Non-pigmented ciliary epithelial cell (primary cell): ENCODE measurements around the gene CBX2.

ENCODE experiments used
- DNase-seq: peaks from one replicate; pipeline ENCODE4 v3.0.0-alpha.2; 2010; ENCODE audit warnings: low read depth

CBX2 gene

DNA sequence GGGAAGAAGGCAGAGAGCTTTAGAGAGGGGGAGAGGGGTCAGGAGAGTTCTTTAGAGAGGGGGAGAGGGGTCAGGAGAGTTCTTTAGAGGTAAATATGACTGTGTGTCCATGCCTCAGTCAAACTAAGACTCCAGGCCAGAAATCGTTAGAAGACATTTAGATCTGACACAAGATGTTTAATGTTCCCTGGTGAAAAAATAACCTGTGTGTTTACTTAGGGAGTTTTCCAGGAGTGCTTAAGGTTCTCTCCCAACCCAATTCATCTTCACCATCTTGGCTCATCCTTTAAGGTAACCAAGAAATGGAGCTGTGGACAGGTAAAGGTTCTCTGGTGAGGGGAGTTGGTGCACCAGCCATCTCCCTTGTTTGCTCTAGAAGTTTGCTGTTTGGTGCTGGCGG lies 51.5 kb downstream of the CBX2 start:
- no peak for DNase-seq

DNA sequence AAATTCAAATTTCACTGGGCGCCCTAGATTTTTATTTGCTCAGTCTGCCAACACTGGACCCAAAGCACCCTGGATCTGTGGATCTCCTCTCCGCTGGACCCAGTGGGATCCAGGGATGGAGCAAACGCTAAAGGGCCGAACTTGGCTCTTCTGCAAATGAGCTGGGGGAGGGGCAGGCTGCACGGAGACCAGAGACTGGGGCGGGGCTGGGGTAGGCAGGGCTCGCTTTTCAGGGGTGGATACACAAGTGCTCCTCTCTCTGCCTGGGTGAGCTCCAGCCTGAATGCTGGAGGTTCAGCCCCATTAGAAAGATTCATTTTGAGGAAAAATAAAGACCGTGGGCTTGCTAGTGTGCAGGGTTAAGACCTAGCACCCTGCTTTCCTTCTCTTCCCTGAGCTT lies 52.4 kb downstream of the CBX2 start:
- no peak for DNase-seq

DNA sequence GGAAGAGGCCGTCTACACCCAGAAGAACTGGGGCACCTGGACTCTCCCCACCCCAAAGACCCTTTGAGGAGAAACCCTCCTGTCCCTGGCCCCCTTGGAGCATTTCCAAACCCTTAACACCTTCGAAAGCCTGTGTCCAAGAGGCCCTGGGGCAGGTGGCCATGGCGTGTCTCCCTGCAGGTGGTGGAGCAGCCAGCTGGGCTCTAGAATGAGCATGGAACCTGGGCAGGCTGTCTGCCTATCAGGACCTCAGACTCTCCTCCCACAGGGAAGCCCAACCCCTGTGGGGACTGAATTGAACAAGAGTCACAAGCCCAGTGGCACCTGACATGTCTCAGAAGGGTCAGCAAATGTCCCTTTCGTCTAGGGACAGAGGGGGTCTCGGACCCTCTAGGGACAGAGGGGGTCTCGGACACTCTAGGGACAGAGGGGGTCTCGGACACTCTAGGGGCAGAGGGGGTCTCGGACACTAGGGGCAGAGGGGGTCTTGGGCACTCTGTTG lies 52.9 kb downstream of the CBX2 start:
- DNase-seq, result no peak

DNA sequence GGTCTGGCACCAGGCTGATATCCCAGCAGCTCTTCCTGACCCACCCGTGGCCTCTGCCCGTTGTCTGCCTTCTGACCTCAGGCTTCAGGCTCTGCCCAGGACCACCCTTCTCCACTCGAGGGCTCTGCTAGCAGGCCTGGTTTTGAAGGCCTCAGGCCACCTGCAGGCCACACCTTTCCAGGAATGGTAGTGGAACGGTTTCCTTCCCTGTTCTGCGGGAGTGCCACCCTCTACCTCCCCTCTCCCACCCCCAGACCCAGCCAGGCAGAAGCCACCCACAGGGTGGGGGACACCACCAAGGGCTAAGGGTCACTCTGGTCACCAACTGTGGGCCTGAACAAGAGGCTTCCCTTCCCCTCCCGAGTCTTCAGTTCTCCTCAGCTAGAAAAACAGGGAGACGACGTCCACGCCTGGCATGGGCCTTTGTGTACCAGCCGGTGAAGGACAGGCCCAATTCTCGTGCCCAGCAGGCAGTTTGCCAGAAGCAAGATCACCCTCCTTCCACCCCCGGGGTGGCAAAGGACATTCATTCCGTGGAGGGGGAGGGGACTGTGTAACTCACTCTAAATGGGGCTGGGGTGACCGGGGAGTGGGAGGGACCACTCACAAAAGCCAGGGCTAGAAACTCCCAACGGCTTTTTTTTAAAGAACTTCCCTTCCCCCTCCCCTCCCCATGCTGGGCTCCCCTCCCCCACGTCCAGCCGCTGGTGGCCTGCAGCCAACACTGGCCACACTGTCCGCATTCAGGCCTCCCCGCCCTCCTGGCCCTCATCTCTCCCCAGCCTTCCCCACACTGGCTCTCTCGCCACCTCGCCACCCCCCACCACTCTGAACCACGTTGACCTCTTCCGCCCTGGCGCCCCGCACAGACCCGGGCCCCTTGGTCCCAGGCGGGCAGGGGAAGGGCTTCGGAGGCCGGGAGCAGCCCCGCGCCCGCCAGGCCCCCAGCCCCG lies 53.6 kb downstream of the CBX2 start:
- no peak for DNase-seq

DNA sequence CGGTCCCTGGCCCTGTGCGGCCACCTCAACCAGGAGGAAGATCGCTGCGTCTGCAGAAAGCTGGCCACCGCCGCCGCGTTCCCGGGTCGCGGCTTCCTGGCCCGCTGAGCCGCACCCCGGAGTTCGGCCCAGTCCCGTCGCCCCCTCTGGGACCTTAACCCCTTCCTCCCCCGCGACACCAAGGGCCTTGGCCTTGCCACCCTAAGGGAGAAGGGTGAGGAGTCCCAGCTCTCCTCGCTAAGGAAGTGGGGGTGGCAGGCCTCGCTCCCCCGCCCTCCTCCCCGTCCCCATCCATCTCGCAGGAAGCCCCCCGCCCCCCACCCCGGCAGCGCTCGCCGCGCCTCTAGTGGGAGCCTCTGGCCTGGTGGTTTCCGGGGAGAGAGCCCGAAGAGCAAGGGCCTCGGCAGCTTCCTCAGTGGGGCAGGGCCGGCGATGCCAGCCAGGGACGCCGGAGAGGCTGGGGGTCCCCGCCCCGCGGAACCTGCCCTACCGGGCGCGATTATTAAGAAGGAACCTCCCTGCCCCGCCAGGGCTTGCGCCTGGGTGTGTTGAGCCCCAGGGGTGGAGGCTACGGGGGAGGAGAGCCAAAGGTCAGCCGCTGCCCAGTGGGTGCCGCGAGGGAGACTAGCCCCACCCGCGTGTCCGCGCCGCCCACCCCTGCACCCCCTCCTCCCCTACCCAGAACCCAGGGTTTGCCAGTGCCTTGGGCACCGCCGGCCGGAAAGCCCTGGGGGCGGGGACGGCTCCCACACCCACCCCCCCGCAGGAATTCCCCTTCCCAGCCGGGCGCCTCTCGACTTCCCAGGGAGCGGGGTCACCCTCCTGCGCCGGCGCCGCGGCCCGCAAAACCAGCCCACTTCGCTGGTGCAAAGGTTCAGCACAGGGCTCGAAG lies 54.5 kb downstream of the CBX2 start:
- no peak for DNase-seq

DNA sequence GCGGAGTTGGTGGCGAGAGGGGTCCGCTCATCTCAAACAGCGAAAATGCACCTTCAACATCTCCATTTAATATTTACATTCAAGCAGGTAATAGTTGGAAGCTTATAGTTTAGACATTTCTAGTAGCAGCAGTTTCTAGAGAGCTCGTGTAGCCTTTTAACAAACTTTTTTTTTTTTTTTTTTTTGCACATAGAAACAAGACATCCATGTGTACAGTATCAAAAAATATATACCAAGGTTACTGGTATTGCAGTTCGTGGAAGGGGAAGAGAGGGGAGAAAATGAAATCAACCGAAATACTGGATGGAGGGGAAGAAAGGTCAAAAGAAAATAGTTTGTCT lies 55.1 kb downstream of the CBX2 start:
- no peak for DNase-seq

DNA sequence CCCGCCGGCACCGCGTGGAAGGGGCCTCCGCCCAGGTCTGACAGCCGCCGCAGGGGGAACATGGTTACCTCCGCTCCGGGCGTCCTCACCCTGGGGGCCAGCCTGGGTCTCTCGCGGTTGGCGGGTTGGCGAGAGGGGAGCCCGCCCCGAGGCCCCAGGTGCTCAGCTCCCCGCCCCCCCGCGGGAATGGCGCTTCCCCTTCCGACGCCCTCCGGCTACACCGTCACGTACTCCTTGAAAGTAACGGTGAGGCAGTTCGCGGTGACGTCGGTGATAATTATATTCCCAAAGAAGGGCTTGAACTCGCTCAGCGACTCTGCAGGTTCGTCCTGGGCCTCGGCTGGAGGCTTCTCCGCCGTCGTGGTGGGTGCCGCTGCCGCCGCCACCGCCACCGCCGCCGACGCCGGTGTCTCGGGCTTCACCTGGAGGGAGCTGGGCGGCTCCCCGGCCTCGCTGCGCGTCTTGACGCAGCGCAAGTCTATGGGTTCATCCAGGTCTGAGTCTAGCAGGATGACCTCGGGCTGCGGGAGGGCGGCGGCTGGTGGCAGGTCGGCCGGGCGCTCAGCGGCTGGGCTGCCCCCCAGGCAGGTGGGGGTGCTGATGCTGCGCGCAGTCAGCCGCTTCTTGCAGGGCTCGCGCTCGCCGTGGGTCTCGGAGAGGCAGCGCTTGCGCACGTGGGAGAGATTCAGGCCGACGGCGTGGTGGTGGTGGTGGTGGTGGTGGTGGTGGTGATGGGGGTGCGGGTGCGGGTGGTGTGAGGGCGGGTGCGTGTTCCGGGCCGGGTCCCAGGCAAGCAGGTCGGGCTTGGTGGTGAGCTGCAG lies 56.0 kb downstream of the CBX2 start:
- DNase-seq, result no peak

DNA sequence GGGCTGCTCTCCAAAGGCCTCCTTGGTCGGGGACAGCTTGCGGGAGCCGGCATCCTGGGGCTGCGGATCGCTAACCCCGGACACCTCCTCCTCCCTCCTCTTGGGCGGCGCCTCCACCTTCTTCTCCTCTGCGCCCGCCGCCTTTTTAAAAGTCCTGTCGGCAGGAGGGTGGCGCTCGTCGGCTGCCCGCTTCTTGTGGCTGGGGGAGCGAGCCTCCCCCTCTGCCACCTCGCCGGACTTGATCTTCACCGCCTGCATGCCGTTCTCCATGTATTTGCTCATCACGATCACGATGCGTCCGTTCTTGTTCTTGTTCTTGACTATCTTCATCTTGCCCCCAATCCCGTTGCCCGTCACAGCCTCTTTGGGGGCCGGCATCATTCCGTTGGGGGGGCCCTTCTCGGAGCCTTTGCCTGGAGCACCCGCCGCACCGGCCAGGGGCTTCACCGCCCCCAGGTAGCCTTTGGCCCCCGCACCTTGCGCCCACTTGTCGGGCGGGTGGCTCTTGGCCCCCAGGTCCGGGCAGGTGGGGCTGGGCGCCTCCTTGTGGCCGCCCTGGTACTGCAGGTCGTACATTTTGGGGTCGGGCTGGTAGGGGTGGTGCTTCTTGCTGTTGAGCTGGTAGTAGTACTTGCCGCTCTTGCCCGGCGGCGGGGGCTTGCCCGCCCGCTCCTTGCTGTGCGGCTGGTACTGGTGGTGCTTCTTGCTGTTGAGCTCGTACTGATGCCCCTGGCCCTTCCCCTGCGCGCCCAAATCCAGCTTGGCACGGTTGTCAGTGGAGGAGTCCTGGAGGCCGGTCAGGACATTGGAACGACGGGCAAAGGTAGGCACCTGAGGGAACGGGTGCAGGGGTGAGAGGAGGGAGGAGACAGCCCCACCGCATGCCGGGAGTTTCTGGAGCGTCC lies 56.9 kb downstream of the CBX2 start:
- DNase-seq, result no peak

DNA sequence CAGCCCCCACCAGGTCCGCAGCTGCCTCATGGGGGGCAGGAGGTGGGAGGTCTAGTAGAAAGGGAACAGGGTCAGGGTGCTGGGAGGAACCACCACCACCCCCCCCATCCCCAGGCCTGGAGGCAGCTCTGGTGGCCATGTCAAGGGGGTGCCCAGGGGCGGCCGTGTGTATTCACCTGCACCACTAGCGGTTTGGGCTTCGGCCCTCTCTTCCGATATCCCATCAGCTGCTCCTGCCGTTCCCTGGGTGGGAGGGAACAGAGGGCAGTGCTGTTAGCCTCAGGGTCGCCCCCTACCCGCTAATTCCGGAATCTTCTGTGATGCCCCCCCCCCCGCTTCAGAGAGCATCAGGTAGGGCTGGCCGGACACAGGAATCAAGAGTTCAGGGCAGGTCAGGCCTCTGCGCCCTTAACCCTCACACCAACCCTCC lies 57.5 kb downstream of the CBX2 start:
- no peak for DNase-seq

DNA sequence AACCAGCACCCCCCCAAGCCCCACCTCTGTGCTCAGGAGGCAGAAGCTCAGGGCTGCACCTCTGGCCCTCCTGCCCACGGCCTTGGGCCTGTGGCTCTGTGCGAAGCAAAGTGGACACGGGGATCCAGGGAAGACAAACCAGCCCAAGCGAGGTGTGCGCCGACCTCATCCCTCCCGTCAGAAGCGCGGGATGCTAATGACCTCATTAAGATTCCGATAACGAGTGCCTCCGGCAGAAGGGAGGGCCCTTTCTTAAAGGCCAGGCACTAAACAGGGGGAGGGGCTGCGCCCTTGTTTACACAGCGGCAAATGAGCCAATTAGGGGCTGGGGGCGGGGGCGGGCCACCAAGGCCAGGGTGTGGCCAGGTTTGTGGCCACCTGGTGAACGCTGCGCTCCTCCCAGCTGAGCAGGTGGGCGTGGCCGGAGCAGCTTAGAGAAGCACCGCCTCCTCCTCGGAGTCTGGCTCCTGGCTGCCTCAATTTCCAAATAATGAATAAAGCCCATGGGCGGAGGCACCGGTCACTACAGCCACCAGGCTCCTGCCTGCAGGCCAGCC lies 58.1 kb downstream of the CBX2 start:
- DNase-seq, result no peak

DNA sequence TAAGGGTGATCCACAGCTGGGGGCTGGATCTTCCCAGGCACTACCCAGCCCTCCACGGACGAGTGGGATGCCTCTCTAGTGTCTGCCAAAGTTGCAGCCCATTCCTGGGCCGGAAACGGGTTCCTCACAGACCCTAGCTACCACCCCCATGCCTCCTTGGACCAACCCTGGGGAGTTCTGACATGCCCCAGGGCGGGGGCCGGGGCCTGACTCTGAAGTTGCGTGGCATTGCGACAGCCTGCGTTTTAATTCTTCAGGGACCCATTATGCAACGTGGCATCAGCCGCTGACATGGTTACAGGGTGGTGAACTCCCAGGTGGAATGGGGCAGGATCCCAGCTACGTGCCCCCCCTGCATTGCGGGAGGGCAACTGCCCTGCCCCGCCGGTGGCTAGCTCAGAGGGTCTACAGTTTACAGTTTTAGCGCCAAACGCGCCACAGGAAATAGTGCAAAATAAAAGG lies 58.6 kb downstream of the CBX2 start:
- no peak for DNase-seq

DNA sequence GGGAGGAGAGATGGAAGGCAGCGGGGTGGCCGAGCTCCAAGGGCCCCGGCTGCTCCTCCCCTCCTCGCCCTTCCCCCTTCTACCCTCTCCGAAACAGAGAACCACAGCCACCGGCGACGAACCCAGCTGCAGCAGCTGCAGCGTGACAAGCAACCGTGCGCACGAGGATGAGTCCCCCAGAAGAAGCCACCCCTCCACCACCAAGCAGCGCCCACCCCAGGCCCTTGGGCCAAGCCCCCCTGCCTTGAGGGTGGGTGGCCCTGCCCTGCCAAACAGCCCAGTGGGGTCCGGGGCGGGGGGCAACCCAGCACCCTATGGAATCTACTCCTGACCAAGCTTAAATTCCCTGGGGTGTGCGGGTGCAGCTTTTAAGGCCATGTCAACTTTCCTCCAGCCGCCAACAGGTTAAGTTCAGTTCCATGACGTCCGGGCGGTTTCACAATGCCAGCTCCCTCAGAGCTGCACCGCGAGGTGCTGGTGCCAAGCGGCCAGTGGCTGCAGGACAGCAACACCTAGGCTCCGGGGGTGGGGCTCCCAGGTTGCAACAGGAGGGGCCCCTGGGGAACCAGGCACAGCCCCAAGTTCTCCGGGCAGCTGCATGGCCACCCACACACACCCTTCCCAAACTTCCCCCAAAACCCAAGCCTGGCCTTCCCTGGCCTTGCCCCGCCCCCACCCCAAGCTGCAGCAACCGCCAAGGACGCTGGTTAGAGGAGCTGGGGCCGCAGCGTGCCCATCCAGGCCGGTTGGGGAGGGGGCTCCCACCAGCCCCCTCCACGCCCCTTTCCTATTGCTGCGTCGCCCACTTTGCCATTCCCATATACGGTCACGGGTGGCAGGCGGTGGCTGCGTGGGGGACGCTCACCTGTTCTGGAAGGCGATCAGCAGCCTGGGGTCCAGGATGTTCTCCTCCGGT lies 59.3 kb downstream of the CBX2 start:
- DNase-seq, result no peak
